Endothelial cell of umbilical vein (primary cell): Measurements from ENCODE around the gene LPP. TPM values are rescaled to one million over a fixed set of nuclear protein-coding genes. Genes with fewer than 3 reads are reported as not detected.

ENCODE experiments used
- BruUV-seq: library from RNA; stranded (reverse); fragments of 400-500 nt; replicated peaks from 2 replicates; lab custom pipeline; 2021; lab: Mats Ljungman, UMichigan
- CTCF ChIA-PET: fragments of 300-600, 350-600 bp; sonication (Branson Sonifier 250); formaldehyde crosslinking; loops from one replicate; lab custom pipeline; 2021; ENCODE audit warnings: antibody characterized with exemption, inconsistent platforms; lab: Charles Lee
- POLR2A ChIA-PET: fragments of 300-600, 350-600 bp; sonication (Branson Sonifier 250); formaldehyde crosslinking; loops from one replicate; lab custom pipeline; 2021; ENCODE audit warnings: antibody characterized with exemption, inconsistent platforms; lab: Charles Lee
- DNase-seq: peaks from one replicate; pipeline ENCODE4 v3.0.0-alpha.2; 2011; ENCODE audit warnings: low read depth, low spot score
- FAIRE-seq: peaks from 2 replicates; lab custom pipeline; 2011; peaks lifted over from hg19 to GRCh38; lab: Jason Lieb, UNC
- H2AFZ ChIP-seq: 2 replicates; pipeline ENCODE4 v1.6.0; 2012; ENCODE audit warnings: low read depth, low read length, control low read depth, inconsistent platforms
- H3K27ac ChIP-seq: 2 replicates; pipeline ENCODE4 v1.5.1; 2011; ENCODE audit warnings: low read depth, mild to moderate bottlenecking, control low read depth, low read length, moderate library complexity; ENCODE audit not compliant: insufficient read depth
- H3K27me3 ChIP-seq, 2 experiments: 2 replicates each; pipeline versions ENCODE4 v1.6.0 to v1.6.1; 2011; ENCODE audit warnings: low read length in 2 of 2, mixed read lengths in 1 of 2; ENCODE audit not compliant: control insufficient read depth in 2 of 2, insufficient read depth in 2 of 2
- H3K36me3 ChIP-seq, 2 experiments: 2 replicates in 1 of 2; 3 replicates in 1 of 2; pipeline ENCODE4 v1.5.1; 2011; ENCODE audit warnings: low read length in 2 of 2, mild to moderate bottlenecking in 1 of 2, moderate library complexity in 1 of 2; ENCODE audit not compliant: control insufficient read depth in 2 of 2, insufficient read depth in 2 of 2; ENCODE audit errors: extremely low read depth in 1 of 2
- H3K4me1 ChIP-seq: 3 replicates; pipeline ENCODE4 v1.5.1; 2011; ENCODE audit warnings: mild to moderate bottlenecking, low read length; ENCODE audit not compliant: control insufficient read depth, insufficient read depth; ENCODE audit errors: extremely low read depth
- H3K4me2 ChIP-seq: 2 replicates; pipeline ENCODE4 v1.6.1; 2011; ENCODE audit warnings: low read length, control low read depth, mixed read lengths; ENCODE audit not compliant: insufficient read depth
- H3K4me3 ChIP-seq, 3 experiments: fragments of 200-600 bp in 1 of 3; sonication (generic), shearing (Covaris generic) in 1 of 3; replicated peaks in 1 of 3; 2 replicates each; pipeline ENCODE4 v1.5.1; 2011 to 2016; ENCODE audit warnings: control low read depth in 3 of 3, low read length in 3 of 3, mild to moderate bottlenecking in 2 of 3, inconsistent platforms in 1 of 3, low read depth in 1 of 3, moderate library complexity in 1 of 3; ENCODE audit not compliant: insufficient read depth in 1 of 3
- H3K79me2 ChIP-seq: 2 replicates; pipeline ENCODE4 v1.6.0; 2012; ENCODE audit warnings: low read length, inconsistent platforms; ENCODE audit not compliant: control insufficient read depth, insufficient read depth
- H3K9ac ChIP-seq: replicated peaks from 2 replicates; pipeline ENCODE3; 2011; ENCODE audit warnings: low read length, control low read depth; ENCODE audit not compliant: insufficient read depth; ENCODE audit errors: extremely low read depth
- H3K9me1 ChIP-seq: replicated peaks from 3 replicates; pipeline ENCODE4 v1.6.0; 2011; ENCODE audit warnings: mild to moderate bottlenecking, low read length; ENCODE audit not compliant: control insufficient read depth, insufficient read depth; ENCODE audit errors: extremely low read depth
- H3K9me3 ChIP-seq: replicated peaks from 2 replicates; pipeline ENCODE4 v1.5.1; 2012; ENCODE audit warnings: low read length, inconsistent platforms; ENCODE audit not compliant: control insufficient read depth, insufficient read depth
- H4K20me1 ChIP-seq: replicated peaks from 2 replicates; pipeline ENCODE3; 2011; ENCODE audit warnings: mild to moderate bottlenecking, low read length; ENCODE audit not compliant: control insufficient read depth, insufficient read depth; ENCODE audit errors: extremely low read depth
- CTCF ChIP-seq, 2 donors: IDR thresholded peaks; 1 replicate in 1 of 2; 2 replicates in 1 of 2; pipeline ENCODE4 v1.5.1; 2011; ENCODE audit warnings: low read length in 2 of 2, mild to moderate bottlenecking in 2 of 2, moderate library complexity in 2 of 2, control low read depth in 1 of 2, inconsistent platforms in 1 of 2, low read depth in 1 of 2; ENCODE audit not compliant: insufficient read depth in 1 of 2; ENCODE audit errors: extremely low read depth in 1 of 2
- EZH2 ChIP-seq: IDR thresholded peaks from 2 replicates; pipeline ENCODE4 v1.6.1; 2012; ENCODE audit warnings: borderline replicate concordance, low read depth, mild to moderate bottlenecking, moderate library complexity, low read length, inconsistent platforms; ENCODE audit not compliant: severe bottlenecking
- FOS ChIP-seq: IDR thresholded peaks from 2 replicates; pipeline ENCODE4 v1.6.1; 2011; ENCODE audit warnings: mild to moderate bottlenecking, low read length, moderate library complexity, borderline replicate concordance; ENCODE audit not compliant: insufficient read depth
- GATA2 ChIP-seq: IDR thresholded peaks from 2 replicates; pipeline ENCODE4 v1.7.0; 2011; ENCODE audit warnings: low read depth, mild to moderate bottlenecking, moderate library complexity, mixed read lengths, low read length; ENCODE audit not compliant: insufficient read length, insufficient read depth
- JUN ChIP-seq: IDR thresholded peaks from 2 replicates; pipeline ENCODE4 v1.6.1; 2011; ENCODE audit warnings: borderline replicate concordance, low read depth; ENCODE audit not compliant: insufficient read length, insufficient read depth
- MYC ChIP-seq: IDR thresholded peaks from one replicate; pipeline ENCODE4 v1.6.1; 2011; ENCODE audit warnings: mild to moderate bottlenecking, low read depth, low read length
- POLR2A ChIP-seq: IDR thresholded peaks from 2 replicates; pipeline ENCODE4 v1.6.1; 2012; ENCODE audit warnings: low read depth, mild to moderate bottlenecking, control low read depth, low read length
- POLR2AphosphoS5 ChIP-seq: IDR thresholded peaks from 2 replicates; pipeline ENCODE4 v1.6.1; 2012; ENCODE audit warnings: low read depth, mild to moderate bottlenecking, control low read depth, low read length, moderate library complexity; ENCODE audit not compliant: insufficient read depth
- dilution Hi-C: fragments of 300-500 bp; cut with MboI; formaldehyde crosslinking; loops from one replicate; pipeline ENCODE4 v1.15.0; 2019; ENCODE audit warnings: low sequenced_read_pairs; ENCODE audit not compliant: extremely low pct_ligation_motif_present
- intact Hi-C: fragments of 100-400 bp; cut with micrococcal nuclease; formaldehyde crosslinking; loops from one replicate; pipeline ENCODE4 v1.10.0; 2022
- polyA plus RNA-seq, 4 experiments: library from polyadenylated mRNA; depleted of rRNA in 3 of 4; stranded (reverse) in 3 of 4; unstranded in 1 of 4; fragments of >200 nt; gene quantifications; 2 replicates each; pipeline versions ENCODE4 v1.2.1 to v1.2.3, GENCODE V29; 2011 to 2012; ENCODE audit warnings: missing spikeins in 1 of 4
- total RNA-seq: library from RNA; stranded (reverse); gene quantifications from 2 replicates; pipeline ENCODE4 v1.2.3, GENCODE V29; 2021
- TF ChIP-seq, protein P1 (sequence below): IDR thresholded peaks from 2 replicates; pipeline ENCODE4 v1.6.1; 2011; ENCODE audit not compliant: insufficient read depth, insufficient read length

The LPP gene
- total and polyA plus RNA-seq, 2 donors (not counting 3 experiments of a cell fraction or from before 2014, with no cell fraction given): 16.9 to 153 TPM

GRCh38 chr3:188533172-188533571 is 379.2 kb downstream of the LPP start:
- H3K9me3 ChIP-seq: no peaks in the 10 kb centered on the region
- FAIRE-seq (no peak), DNase-seq (no peak)
- no peak overlapping the region for H3K9ac ChIP-seq
- H3K4me1 ChIP-seq: peaks cover 37% of the 10 kb centered on the region
- H3K27me3 ChIP-seq: no peaks in the 10 kb centered on the region
- dilution Hi-C loops (no loop called here), intact Hi-C loops (loop anchor here (5.0 kb wide), 1 partner anchor 81 kb away; no protein-coding TSS in a partner anchor)
- peaks cover 3% of the 10 kb centered on the region for H3K79me2 ChIP-seq
- no peaks in the 10 kb centered on the region for H3K9me1 ChIP-seq
- TF ChIP-seq MYC (no peak), GATA2 (no peak), FOS (no peak), EZH2 (no peak), POLR2AphosphoS5 (no peak), JUN (no peak), POLR2A (no peak), CTCF (IDR thresholded peaks at IDR 0.05; ENCODE audit: extremely low read depth in 1 of 2, insufficient read depth in 1 of 2, low read depth in 1 of 2, low read length in 2 of 2) (no peak)
- TF ChIP-seq, protein P1, sequence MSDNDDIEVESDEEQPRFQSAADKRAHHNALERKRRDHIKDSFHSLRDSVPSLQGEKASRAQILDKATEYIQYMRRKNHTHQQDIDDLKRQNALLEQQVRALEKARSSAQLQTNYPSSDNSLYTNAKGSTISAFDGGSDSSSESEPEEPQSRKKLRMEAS: no peak
- BruUV-seq: no TSS peak
- no peaks in the 10 kb centered on the region for H3K36me3 ChIP-seq
- H3K4me2 ChIP-seq: no peak overlapping the region
- H3K27ac ChIP-seq: no peak overlapping the region
- H2AFZ ChIP-seq: no peak overlapping the region
- CTCF ChIA-PET: interaction anchor here (0.7 to 2.0 kb wide), 7 partner anchors 10 to 793 kb away, joined by 3 to 10 read pairs (median 5); partner anchors contain the start of gene BCL6
- POLR2A ChIA-PET: no interaction called here
- H3K4me3 ChIP-seq: no peak overlapping the region
- H4K20me1 ChIP-seq: no peaks in the 10 kb centered on the region
